ENCODE data around the gene INPP4A. TPM values are rescaled to one million over a fixed set of nuclear protein-coding genes. Genes with fewer than 3 reads are reported as not detected.
"Not testable (repeated sequence)": the region's sequence is repeated elsewhere in the genome, so short reads cannot be mapped to it uniquely, and the experiment has no call there.

Gene INPP4A
- total RNA-seq, 2 experiments from 2014 or later = 29.1 to 33.0 TPM

DNA sequence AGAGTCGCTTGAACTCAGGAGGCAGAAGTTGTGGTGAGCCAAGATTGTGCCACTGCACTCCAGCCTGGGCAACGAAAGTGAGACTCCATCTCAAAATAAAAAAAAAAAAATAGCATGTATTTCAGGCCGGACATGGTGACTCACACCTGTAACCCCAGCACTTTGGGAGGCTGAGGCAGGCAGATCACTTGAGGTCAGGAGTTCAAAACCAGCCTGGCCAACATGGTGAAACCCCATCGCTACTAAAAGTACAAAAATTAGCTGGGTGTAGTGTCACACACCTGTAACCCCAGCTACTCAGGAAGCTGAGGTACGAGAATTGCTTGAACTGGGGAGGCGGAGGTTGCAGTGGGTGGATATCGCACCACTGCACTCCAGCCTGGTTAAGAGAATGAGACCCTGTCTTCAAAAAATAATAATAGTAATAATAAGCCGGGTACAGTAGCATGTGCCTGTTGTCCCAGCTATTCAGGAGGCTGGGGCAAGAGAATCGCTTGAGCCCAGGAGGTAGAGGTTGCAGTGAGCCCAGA is 28.9 kb upstream of the INPP4A start:
- peaks cover 14% of the 10 kb centered on the region for H3K4me1 Mint-ChIP-seq
- not testable (repeated sequence) for DNase-seq; H3K9me3 Mint-ChIP-seq (ENCODE audit: low read depth); H3K4me3 Mint-ChIP-seq; H3K27ac Mint-ChIP-seq; H3K27me3 Mint-ChIP-seq; ATAC-seq; H3K36me3 Mint-ChIP-seq (ENCODE audit: low read depth)
- ChIA-PET POLR2A (interaction anchor here (0.7 kb wide), 1 partner anchor 73 kb away, joined by 5 read pairs; no protein-coding TSS in a partner anchor), CTCF (interaction anchor here (0.6 to 1.5 kb wide), 9 partner anchors 11 to 186 kb away, joined by 3 to 8 read pairs (median 3); no protein-coding TSS in a partner anchor)
- intact Hi-C loops (cut with DNase I, micrococcal nuclease) = loop anchor here (5.0 to 10.0 kb wide), 2 partner anchors 67 to 649 kb away; no protein-coding TSS in a partner anchor

DNA sequence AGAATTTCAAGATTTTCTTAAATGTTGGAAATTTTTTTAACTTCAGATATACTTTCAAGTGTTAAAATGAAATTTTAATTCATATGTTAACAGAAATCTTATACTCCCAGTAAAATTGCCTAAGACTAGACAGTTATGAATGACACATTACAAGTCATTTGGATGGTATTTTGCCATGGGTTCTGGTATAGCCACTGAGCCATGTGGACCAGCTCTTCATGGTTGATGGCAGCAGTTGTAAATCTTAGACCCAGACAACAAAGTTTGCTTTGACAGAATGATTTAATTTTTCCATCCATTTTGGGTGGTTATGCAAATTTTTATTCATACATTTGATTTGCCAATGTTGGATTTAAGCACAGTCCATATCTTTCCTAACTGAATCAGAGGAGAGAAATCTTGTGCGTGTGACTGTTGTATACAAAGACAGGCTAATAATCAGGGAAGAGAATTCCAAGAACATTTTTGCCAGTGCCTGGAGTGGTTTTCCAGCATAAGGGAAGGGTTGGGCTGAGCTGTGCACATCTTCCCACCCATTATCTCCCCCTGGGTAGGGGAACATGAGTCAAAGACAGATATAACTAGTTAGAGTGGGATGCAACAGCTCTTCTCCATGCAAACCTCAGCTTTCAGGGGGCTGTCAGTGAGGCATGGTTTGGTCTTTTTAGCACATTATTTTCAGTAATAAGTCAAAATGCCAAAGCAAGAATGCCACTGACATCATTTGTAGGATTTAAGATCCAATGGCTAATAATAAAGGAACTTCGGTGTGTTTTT is 28.1 kb upstream of the INPP4A start:
- CTCF ChIA-PET = interaction anchor here (0.6 to 1.5 kb wide), 6 partner anchors 12 to 187 kb away, joined by 3 to 8 read pairs (median 3); no protein-coding TSS in a partner anchor
- POLR2A ChIA-PET = interaction anchor here (0.7 kb wide), 1 partner anchor 73 kb away, joined by 5 read pairs; no protein-coding TSS in a partner anchor
- intact Hi-C loops (cut with DNase I, micrococcal nuclease) = loop anchor here (5.0 to 10.0 kb wide), 2 partner anchors 66 to 648 kb away; no protein-coding TSS in a partner anchor
- Mint-ChIP-seq H3K27ac (no peak overlapping the region), H3K4me3 (no peak overlapping the region), H3K4me1 (peaks cover 14% of the 10 kb centered on the region), H3K27me3 (no peaks in the 10 kb centered on the region), H3K9me3 (ENCODE audit: low read depth) (peaks cover 7% of the 10 kb centered on the region), H3K36me3 (ENCODE audit: low read depth) (no peaks in the 10 kb centered on the region)
- no peak for ATAC-seq
- DNase-seq = no peak

DNA sequence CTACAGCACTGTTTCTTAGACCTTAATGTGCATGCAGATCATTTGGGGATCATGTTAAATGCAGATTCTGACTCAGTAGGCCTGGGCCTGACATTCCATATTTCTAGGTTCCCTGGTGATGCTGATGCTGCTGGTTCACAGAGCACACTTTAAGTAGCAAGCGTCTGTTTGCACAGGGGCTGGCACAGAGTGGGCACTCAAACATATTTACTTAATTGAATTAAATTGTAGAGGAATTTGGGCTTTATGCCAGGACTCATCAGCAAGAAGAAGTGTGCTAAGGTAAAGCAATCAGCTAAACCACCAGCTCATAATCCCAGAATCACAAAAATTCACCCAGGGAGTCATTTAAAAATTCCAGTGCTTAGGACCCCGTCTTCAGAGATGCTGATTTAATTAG is 25.1 kb upstream of the INPP4A start:
- no peak overlapping the region for H3K4me3 Mint-ChIP-seq
- peaks cover 8% of the 10 kb centered on the region for H3K4me1 Mint-ChIP-seq
- intact Hi-C loops (cut with DNase I, micrococcal nuclease) = loop anchor here (5.0 to 10.0 kb wide), 2 partner anchors 63 to 645 kb away; no protein-coding TSS in a partner anchor
- no peaks in the 10 kb centered on the region for H3K27me3 Mint-ChIP-seq
- H3K36me3 Mint-ChIP-seq (ENCODE audit: low read depth) = peaks cover 4% of the 10 kb centered on the region
- ATAC-seq = no peak
- no peak overlapping the region for H3K27ac Mint-ChIP-seq
- POLR2A ChIA-PET = no interaction called here
- peaks cover 8% of the 10 kb centered on the region for H3K9me3 Mint-ChIP-seq (ENCODE audit: low read depth)
- no peak for DNase-seq
- CTCF ChIA-PET = interaction anchor here (0.8 kb wide), 1 partner anchor 78 kb away, joined by 4 read pairs; no protein-coding TSS in a partner anchor

DNA sequence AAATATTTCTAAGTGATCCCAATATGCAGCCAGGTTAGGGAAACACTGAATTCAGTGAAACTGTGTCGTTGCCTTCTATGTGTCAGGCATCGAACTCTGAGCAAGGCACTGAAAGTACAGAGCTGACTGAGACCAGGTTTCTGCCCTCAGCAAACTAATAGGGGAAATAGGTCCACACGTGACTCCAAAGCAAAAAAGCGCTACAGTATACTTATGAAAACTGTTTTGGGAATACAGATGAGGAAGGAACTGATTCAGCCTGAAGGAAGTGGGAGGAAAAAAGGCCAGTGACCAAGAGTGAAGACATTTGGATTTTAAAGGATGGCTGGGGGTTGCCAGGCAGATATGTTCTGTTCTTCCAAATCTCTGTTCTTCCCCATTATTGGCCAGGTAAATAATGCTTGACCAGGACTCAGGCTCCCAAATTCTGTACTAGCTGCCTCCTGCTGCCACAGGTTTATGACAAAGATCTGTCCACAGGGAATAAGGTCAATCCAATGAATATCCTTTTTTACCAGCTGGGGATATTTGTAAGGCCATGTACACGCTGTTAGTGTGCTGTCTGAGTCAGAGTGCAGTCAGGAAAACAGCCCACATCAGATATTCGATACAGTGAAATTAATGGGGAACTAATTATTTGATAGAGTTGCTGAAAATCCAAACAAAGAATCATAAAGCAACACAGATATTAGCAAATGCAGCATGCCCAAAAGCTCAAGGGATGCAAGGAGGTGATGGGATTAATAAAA is 24.5 kb upstream of the INPP4A start:
- peaks cover 7% of the 10 kb centered on the region for H3K9me3 Mint-ChIP-seq (ENCODE audit: low read depth)
- DNase-seq (no peak), ATAC-seq (no peak)
- H3K4me1 Mint-ChIP-seq = peaks cover 8% of the 10 kb centered on the region
- CTCF ChIA-PET = interaction anchor here (0.6 to 0.9 kb wide), 3 partner anchors 8 to 77 kb away, joined by 3 to 4 read pairs (median 3); no protein-coding TSS in a partner anchor
- H3K27ac Mint-ChIP-seq = no peak overlapping the region
- POLR2A ChIA-PET = interaction anchor here (0.6 kb wide), 1 partner anchor 162 kb away, joined by 3 read pairs; no protein-coding TSS in a partner anchor
- intact Hi-C loops (cut with DNase I, micrococcal nuclease) = loop anchor here (5.0 to 10.0 kb wide), 2 partner anchors 62 to 645 kb away; no protein-coding TSS in a partner anchor
- H3K27me3 Mint-ChIP-seq = no peaks in the 10 kb centered on the region
- H3K4me3 Mint-ChIP-seq = no peak overlapping the region
- peaks cover 4% of the 10 kb centered on the region for H3K36me3 Mint-ChIP-seq (ENCODE audit: low read depth)

DNA sequence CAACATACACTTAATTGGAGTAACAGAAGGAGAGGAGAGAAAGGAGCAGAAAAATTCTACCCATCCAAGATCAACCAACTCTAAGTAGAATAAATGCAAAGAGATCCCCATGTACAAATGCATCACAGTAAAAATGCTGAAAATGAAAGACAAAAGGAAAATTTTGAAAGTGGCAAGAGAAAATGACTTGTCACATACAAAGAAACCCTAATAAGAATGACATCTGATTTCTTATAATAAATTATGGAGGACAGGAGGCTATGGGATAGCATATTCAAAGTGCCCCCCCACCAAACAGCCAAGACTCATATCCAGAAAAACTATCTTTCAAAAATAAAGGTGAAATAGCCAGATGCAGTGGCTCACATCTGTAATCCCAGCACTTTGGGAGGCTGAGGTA is 22.2 kb upstream of the INPP4A start:
- DNase-seq = no peak
- H3K4me3 Mint-ChIP-seq = no peak overlapping the region
- ChIA-PET POLR2A (no interaction called here), CTCF (no interaction called here)
- ATAC-seq = no peak
- H3K27me3 Mint-ChIP-seq = no peaks in the 10 kb centered on the region
- peaks cover 7% of the 10 kb centered on the region for H3K9me3 Mint-ChIP-seq (ENCODE audit: low read depth)
- H3K27ac Mint-ChIP-seq = no peak overlapping the region
- intact Hi-C loops (cut with DNase I, micrococcal nuclease) = no loop called here
- H3K36me3 Mint-ChIP-seq (ENCODE audit: low read depth) = peaks cover 4% of the 10 kb centered on the region
- H3K4me1 Mint-ChIP-seq = no peaks in the 10 kb centered on the region

DNA sequence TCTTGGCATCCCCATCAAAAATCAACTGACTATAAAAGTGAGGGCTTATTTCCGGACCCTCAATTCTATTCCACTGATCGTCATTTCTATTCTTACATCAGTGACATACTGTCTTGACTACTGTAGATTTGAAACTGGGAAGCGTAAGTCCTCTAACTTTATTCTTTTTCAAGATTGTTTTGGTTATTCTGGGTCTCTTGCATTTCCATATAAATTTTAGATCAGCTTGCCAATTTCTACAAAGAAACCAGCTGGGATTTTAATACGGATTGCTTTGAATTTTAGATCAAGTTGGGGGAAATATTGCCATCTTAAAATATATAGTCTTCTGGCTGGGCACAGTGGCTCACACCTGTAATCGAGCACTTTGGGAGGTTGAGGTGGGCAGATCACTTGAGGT is 17.9 kb upstream of the INPP4A start:
- POLR2A ChIA-PET = no interaction called here
- H3K27ac Mint-ChIP-seq = no peak overlapping the region
- intact Hi-C loops (cut with DNase I, micrococcal nuclease) = no loop called here

DNA sequence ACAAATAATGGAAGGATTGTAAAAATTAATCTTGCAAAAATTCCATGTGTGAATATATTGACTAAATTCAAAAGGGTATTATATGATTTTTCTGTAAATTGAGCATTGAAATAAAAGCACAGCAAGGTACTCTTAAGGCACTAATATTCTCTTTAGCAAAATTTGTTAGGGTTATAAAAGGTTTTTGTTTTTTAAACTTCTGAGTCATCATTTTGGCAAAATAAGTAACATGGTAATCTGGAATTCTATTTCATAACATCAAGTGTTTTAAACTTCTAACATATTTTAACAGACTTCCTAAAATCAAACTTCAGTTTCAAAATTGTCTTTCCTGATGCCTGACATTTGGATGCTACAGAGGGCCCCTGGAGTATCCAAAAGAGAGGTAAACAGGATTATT is 12.5 kb upstream of the INPP4A start:
- no peaks in the 10 kb centered on the region for H3K36me3 Mint-ChIP-seq (ENCODE audit: low read depth)
- no peak overlapping the region for H3K4me3 Mint-ChIP-seq
- no peaks in the 10 kb centered on the region for H3K27me3 Mint-ChIP-seq
- DNase-seq (no peak), ATAC-seq (no peak)
- ChIA-PET POLR2A (no interaction called here), CTCF (no interaction called here)
- H3K9me3 Mint-ChIP-seq (ENCODE audit: low read depth) = peaks cover 9% of the 10 kb centered on the region
- no peaks in the 10 kb centered on the region for H3K4me1 Mint-ChIP-seq
- H3K27ac Mint-ChIP-seq = no peak overlapping the region
- intact Hi-C loops (cut with DNase I, micrococcal nuclease) = no loop called here

More for the DNA sequence above, 17.9 kb upstream of the INPP4A start:
- DNase-seq (no peak), ATAC-seq (no peak)
- Mint-ChIP-seq H3K9me3 (ENCODE audit: low read depth) (peaks cover 4% of the 10 kb centered on the region), H3K36me3 (ENCODE audit: low read depth) (peaks cover 4% of the 10 kb centered on the region), H3K4me1 (no peaks in the 10 kb centered on the region), H3K27me3 (no peaks in the 10 kb centered on the region), H3K4me3 (no peak overlapping the region)
- CTCF ChIA-PET = interaction anchor here (0.7 to 1.9 kb wide), 5 partner anchors 11 to 183 kb away, joined by 3 to 10 read pairs (median 3); no protein-coding TSS in a partner anchor

DNA sequence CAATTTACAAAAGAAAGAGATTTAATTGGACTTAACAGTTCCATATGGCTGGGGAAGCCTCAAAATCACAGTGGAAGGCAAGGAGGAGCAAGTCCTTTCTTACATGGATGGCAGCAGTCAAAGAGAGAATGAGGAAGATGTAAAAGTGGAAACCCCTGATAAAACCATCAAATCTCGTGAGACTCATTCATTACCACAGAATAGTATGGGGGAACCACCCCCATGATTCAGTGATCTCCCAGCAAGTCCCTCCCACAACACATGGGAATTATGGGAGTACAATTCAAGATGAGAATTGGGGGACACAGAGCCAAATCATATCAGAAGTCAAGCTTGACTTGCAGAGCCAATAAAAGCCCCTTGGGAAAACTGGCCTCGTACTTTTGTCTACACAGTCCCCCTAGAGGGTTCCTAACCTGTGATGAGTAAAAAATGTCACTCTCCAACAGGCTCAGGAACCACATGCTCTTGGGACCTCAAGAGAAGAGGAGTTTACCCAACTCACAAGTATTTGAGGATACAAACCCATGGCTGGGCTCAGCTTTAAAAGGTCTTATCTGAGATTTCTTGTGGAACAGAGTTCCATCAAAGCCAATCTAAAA is 11.2 kb upstream of the INPP4A start:
- Mint-ChIP-seq H3K4me1 (peaks cover 7% of the 10 kb centered on the region), H3K36me3 (ENCODE audit: low read depth) (no peaks in the 10 kb centered on the region), H3K27me3 (no peaks in the 10 kb centered on the region), H3K27ac (no peak overlapping the region), H3K9me3 (ENCODE audit: low read depth) (peaks cover 9% of the 10 kb centered on the region), H3K4me3 (no peak overlapping the region)
- ChIA-PET CTCF (interaction anchor here (0.6 to 1.7 kb wide), 3 partner anchors 13 to 60 kb away, joined by 3 read pairs; no protein-coding TSS in a partner anchor), POLR2A (no interaction called here)
- no peak for DNase-seq
- intact Hi-C loops (cut with DNase I, micrococcal nuclease) = no loop called here
- no peak for ATAC-seq

DNA sequence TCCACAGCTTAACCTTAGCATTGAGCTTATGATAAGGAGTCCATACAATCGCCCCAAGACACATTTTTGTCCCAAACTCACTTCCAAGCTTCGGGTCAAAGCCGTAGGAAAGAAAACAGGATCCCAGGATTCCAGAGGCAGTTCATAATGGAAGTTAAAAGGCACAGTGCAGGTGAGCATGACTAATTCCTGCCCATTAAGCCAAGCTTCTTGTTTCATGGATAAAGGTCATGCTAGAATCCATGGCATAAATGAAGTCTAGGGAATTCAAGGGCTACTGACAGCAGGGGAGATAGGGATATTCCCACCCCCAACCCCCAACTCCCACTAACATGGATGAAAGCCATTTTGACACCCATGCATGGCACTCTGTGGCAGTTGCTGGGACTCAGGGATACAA is 10.2 kb upstream of the INPP4A start:
- ChIA-PET POLR2A (no interaction called here), CTCF (interaction anchor here (0.8 to 1.7 kb wide), 2 partner anchors 14 to 19 kb away, joined by 3 read pairs; no protein-coding TSS in a partner anchor)
- Mint-ChIP-seq H3K4me1 (peaks cover 17% of the 10 kb centered on the region), H3K27ac (no peak overlapping the region), H3K9me3 (ENCODE audit: low read depth) (peaks cover 16% of the 10 kb centered on the region), H3K27me3 (no peaks in the 10 kb centered on the region), H3K36me3 (ENCODE audit: low read depth) (peaks cover 2% of the 10 kb centered on the region), H3K4me3 (no peak overlapping the region)
- ATAC-seq (no peak), DNase-seq (no peak)
- intact Hi-C loops (cut with DNase I, micrococcal nuclease) = no loop called here

DNA sequence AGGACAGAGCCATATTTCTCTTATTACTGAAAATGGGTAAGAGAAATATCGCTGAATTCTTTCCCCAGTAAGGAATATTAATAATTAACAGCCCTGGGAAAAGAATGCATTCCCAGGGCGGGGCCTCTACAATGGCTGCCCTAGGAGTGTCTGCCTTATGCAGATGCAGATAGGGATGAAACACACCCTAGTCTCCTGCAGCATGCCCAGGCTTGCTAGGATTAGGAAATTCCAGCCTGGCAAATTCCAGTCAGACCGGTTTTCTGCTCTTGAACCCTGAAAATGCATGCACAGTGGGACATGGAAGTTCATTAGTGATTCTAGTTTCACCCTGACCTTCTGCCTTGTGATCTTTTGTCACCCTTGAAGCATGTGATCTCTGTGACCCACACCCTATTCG is 9.0 kb upstream of the INPP4A start:
- Mint-ChIP-seq H3K4me1 (peaks cover 21% of the 10 kb centered on the region), H3K9me3 (ENCODE audit: low read depth) (peaks cover 23% of the 10 kb centered on the region)
- intact Hi-C loops (cut with DNase I, micrococcal nuclease); H3K36me3 Mint-ChIP-seq (ENCODE audit: low read depth); H3K27ac Mint-ChIP-seq; ATAC-seq; DNase-seq; H3K4me3 Mint-ChIP-seq; H3K27me3 Mint-ChIP-seq; CTCF ChIA-PET; POLR2A ChIA-PET: not testable (repeated sequence)

DNA sequence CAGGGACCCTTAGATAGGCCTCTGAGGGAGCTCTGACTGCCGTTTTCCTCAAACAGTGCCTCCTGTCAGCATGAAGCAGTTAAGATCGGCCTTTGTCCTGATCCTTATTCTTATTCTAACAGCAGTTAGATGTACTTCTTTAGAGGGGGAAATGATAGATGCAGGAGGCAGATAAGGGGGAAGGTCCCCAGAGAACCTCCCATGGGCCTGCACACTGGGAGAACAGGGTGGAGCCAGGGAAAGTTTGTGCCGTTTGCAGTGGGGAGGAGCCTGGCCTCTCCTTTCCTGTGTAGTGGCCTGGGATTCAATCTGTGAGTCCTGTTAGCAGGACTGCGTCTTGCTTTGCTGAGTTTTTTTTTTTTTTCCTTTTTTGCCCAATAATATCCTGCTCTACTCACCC is 7.9 kb upstream of the INPP4A start:
- H3K4me1 Mint-ChIP-seq = peaks cover 21% of the 10 kb centered on the region
- no peaks in the 10 kb centered on the region for H3K27me3 Mint-ChIP-seq
- ATAC-seq = no peak
- CTCF ChIA-PET = no interaction called here
- H3K9me3 Mint-ChIP-seq (ENCODE audit: low read depth) = peaks cover 23% of the 10 kb centered on the region
- H3K27ac Mint-ChIP-seq = no peak overlapping the region
- DNase-seq = no peak
- intact Hi-C loops (cut with DNase I, micrococcal nuclease) = no loop called here
- H3K36me3 Mint-ChIP-seq (ENCODE audit: low read depth) = peaks cover 6% of the 10 kb centered on the region
- no peak overlapping the region for H3K4me3 Mint-ChIP-seq
- POLR2A ChIA-PET = no interaction called here

All from activated CD4-positive, alpha-beta T cell treated with anti-CD3 and anti-CD28 coated beads for 36 hours (primary cell).